GM21723 (cell line): ENCODE data around the gene C9orf50.

Experiments
- ATAC-seq: cut with Tn5 transposase; IDR thresholded peaks from one replicate; pipeline ENCODE4 v1.9.1; 2021; ENCODE audit warnings: mild to moderate bottlenecking, moderate library complexity; ENCODE audit not compliant: unreplicated experiment

C9orf50 gene

DNA sequence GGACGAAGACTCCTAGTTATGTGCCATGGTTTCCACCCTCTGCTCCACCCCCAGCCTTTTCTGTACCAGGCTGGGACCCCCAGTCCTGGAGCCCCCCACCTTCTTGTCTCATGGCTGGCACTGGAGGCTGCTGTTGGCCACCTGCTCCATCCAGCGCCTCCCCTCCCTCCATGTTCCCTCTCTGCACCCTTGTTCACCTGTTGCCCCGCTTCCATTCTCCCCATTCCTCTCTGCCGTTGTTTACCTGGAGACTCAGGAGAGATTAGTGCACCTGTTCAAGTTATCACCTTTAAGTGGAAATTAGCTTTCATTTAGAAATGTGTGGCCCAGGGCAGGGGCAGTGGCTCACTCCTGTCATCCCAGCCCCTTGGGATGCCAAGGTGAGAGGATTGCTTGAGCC is 12.3 kb upstream of the C9orf50 start:
- ATAC-seq, result no peak

DNA sequence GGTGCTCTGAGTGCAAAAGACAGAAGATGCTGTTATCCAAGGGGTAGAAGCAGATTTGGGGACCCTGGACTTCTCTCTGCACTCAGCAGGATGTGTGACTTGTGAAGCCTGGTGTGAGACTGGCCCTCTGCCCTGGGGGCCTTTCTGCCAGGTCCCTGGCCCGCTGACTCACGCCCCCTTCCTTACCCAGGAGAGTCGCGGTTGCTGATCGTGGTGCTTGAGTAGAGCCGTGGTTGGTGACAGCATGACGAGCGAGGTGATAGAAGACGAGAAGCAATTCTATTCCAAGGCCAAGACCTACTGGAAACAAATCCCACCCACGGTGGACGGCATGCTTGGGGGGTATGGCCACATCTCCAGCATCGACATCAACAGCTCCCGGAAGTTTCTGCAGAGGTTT is 11.6 kb upstream of the C9orf50 start:
- ATAC-seq, result no peak

DNA sequence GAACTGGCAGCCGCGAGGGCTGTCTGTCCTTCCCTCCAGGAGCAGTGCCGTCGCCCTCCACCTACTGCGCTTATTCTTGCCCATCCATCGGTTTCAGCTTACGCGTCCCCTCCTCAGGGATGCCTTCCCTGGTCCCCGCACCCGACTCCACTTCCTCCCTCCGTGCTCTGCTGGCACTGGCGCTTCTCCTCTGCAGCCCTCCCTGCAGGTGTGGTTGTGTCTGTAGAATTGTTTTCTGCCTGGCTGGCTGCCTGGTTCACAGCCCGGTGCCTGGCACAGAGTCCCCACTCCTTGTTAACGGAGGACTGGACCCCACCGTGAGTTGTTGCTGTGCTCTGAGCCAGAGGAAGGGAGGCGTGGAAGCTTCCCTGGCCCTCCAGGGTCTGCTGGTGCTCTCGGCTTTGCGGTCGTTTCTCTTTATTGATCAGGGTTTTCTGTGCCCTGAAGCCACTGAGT is 10.8 kb upstream of the C9orf50 start:
- ATAC-seq, result no peak

DNA sequence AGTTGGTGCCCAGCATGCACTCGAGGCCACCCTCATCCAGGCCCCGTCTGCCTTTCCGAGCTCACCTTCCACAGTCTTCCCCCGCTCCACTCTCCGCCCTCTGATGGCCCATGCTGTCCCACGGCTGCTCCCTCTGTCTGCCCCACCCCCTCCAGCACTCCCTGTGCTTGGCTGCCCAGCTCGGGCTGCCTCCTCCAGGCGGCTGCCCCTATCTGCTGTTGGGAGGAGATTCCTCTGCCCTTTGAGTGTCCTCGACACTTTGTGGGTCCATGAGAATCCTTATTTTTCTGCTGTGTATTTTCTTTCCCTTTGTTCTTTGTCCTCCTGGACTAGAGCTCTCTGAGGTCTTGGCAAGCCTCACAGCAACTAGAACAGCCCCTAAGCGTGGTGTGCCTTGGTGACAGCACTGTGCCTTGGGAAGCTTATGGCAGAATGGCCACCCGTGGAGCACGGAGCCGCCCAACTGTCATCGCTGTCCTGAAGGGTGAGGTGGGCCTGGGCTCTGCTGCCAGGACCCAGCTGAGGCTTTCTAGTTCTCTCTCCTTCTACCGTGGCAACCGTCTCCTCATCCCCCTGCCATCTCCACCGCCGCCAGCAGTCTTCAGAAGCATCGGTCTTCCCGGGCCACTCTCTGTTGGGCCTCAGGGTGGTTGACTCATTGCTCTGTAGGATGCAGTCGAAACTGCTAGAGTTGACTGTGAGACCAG is 10.2 kb upstream of the C9orf50 start:
- ATAC-seq, result no peak

DNA sequence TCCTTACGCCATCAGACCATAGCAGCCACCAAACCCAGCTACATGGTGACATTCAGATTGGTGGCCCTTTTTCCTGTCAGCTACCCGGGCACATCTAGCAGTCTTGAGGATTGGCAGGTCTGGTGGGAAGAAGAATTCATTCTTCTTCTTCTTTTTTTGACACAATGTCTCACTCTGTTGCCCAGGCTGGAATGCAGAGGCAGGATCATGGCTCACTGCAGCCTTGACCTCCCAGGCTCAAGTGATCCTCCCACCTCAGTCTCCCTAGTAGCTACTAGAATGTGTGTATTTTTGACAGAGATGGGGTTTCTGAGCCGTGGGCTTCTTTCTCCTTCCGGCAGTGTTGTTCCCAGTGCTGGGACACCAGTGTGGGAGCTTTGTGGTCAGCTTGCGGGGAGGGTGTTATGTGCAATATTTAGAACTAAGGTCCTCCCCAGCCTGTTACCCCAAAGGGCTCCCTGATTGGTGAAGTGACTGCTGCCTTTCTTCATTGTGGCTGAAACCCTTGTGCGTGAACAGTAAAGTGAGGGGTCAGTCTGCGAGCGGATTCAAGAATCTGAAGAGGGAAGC is 8.4 kb upstream of the C9orf50 start:
- no peak for ATAC-seq

DNA sequence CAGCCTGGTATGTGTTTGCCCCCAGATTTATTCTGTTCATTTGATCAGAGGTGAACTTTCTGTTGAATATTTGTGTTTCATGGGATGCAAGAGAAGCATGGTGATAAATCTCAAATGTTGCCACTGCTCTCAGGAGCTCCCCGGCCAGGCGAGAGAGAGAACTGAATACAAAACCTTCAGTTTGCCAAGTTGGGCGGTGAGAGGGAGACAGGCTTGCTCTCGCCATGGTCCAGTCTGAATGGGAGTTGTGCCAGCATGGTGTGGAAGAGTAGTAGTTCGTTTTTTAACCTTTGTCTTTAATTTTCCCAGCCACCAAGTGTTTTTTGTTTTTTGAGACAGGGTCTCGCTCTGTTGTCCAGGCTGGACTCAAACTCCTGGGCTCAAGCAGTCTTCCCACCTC is 7.8 kb upstream of the C9orf50 start:
- no peak for ATAC-seq

DNA sequence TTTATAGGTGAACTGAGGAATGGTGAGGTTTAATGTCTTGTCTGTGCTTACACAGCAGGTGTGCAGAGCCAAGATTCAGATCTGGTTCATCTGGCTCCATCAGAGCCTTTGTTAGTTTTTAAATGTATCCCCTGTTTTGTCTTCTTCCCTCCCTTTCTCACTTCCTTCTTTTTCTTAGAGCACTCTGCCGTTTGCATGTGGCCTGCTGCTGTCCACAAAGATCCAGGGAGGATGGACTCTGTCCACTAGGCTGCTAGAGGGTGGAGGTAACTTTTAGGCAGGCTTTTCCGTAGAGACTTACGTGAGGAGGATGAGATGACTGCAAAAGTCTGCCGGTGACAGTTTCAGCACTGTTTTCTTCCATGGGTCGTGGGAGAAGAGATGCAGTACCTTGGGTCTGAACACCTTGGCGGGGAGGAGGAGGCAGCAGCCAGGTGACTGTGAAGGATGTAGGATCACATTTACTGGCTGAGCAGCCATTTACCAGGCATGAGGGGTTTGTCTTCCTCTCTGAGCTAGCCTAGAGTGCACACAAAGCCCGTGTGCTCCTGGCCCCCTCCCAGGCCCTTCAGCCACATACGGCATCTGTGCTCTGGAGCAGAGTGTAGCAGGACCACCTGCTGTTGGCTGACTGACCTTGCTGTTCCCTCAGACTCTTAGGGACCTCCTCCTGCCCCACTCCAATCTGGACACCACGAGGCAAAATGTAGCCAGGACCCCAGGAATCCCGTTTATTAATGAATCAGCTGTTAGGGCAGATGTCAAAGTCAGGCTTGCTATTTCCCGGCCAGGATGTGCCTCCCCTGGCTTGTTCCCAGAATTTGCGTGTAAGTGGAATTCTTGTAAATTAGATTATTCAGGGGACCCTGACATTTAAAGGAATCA is 6.9 kb upstream of the C9orf50 start:
- no peak for ATAC-seq

DNA sequence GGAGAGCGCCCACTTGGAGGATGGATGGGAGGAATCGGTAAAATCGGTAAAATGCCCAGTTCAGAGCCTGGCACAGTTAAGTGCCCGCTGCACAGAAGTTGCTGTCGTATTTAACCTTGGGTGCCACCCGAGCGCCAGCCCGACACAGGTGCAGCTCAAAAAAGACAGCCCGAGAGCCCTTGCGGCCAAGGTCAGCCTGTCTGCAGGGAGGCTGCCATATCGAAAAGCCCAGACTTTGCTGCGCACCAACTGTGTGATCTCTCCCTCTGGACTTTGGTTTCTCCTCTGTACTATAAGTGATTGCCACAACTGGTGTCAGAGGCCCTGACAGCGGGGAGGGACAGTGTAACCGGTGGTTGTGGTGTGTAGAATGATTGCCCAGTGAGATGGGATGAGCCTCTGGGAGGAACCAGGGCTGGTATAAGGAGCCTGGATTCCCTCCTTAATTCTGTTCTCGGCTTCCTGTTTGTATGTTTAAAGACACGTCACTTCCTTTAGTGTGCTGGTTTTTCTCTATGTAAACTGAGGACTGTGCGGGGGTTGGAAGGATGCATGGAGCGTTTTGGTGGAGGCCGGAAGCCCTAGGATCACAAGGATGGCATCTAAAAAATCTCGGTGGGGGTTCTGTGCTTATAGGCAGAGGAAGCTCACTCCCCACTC is 5.9 kb upstream of the C9orf50 start:
- ATAC-seq, result peak; percentile 26

DNA sequence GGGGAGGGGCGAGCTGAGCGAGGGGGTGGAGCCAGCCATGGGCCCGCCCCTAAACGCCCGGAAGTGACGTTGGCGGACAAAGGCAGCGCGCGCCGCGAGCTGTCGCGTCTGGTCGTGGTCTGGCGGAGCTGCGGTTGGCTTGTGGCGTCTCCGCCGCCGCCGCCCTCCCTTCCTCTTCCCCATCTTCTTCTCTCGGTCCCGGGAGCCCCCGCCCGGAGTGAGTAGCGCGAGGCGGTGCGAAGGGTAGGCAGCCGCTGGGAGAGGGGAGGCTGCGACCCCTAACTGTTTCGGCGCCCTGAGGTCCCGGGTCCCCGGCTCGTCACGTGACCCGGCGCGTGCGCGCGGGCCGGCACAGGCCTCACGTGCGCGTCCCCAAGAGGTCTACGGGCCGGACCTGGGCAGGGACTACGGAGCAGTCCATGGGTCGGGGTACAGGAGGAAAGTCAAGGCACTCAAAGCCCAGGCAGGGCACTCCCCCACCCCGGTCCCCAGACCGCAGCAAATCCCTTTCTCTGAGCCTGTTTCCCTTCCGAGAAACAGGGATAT is 5.3 kb upstream of the C9orf50 start, which contains the start of gene NTMT1:
Gene NTMT1, plus strand, starts transcription at position 85 of the 546 bp plus-strand sequence. CDS start 6,541 bp downstream, outside the sequence.
- ATAC-seq, result peak; percentile 67

DNA sequence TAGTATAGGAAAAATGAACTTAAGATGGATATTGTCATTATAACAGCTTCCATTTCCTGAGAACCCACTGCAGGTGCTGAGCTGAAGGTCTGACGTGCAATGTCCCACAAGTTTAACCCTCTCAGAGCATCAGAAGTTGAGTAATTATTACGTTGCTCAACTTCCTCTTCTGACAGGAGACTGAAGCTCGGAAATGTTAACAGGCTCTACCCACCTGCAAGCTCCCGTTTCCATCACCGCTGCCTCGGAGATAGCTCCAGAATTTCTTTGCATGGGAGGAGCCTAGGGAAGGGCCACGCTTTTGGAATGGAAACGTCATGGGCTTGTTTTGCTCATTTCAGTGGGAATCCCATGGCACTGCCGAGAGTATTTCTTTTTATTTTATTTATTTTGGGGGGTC is 4.0 kb upstream of the C9orf50 start:
- no peak for ATAC-seq

DNA sequence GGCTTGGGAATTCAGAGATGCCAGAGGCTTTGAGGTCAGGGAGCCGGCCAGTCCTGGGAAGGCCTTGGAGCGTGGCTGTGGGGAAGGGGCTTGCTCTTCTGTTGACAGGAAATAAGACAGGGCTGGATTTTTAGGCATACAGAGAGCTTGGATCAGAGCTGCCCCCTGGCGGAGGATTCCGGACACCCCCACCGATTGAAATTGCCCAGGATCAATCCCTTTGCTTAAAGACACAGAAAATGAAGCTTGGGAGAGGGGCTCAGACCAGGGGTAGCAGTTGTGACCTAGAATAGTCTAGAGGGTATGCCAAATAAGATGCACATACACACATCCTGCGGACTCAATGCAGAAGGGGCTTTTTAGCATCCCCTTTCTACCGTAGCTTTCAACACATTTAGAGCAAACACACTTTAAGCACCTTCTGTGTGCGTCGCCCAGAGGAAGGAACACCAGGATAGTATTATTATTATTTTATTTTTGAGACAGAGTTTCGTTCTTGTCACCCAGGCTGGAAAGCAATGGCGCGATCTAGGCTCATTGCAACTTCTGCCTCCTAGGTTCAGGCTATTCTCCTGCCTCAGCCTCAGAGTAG is 3.4 kb upstream of the C9orf50 start:
- no peak for ATAC-seq

DNA sequence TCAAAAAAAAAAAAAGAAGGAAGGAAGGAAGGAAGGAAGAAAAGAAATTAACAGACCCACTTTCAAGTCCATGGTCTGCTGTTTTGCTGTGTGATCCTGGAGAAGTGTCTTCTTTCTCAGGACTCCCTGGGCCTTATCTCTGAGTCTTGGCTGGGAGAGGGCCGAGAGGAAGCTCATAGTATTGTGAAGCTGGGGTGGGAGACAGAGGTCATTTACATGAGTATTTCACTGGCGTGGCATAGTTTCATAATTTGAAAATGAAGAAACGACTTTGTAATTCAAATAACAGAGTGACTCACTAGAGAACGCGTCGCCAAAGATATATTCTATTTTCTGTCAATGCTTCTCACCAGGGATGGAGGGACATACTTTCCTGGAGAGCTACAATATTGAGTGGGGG is 2.4 kb upstream of the C9orf50 start:
- no peak for ATAC-seq

DNA sequence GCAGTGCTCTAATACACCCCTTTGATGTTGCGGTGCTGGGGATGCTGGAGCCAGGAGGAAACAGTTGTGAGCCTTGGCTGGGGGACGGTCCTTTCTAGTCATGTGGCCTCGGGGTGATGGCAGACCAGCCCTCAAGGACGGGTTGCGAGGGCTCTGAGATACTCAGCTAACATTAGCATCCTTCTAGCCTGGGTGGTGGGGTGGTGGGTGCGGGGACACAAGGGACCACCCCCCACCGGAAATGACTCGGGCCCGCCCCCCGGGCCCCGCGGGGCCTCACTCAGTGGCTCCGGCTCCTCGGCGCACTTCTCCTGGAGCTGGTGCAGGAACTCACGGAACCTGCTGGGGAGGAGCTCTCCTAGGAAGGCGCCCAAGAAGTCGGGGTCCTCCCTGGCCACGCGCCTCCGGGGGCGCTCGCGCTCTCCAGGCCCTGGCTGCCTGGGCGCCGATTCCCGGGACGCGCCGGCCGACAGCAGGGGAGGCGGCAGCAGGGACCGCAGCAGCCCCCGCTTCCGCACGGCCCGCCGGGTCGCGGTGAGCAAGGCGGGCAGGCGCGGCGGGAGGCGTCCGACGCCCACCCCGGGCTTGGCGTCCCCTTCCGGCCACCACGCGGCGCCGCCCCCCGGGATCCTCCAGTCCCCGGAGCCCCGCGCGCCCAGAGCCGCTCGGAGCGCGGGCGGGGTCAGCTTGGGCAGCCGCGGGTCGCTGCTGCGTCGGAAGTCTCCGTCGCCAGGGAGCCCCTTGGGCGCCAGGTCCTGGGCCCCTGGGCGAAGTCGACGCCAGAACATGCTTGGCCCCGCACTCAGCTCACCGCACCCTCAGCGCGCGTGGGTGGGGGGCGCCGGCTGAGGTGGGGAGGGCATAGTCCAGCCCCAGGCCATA is 873 bp downstream of the C9orf50 start:
- no peak for ATAC-seq

DNA sequence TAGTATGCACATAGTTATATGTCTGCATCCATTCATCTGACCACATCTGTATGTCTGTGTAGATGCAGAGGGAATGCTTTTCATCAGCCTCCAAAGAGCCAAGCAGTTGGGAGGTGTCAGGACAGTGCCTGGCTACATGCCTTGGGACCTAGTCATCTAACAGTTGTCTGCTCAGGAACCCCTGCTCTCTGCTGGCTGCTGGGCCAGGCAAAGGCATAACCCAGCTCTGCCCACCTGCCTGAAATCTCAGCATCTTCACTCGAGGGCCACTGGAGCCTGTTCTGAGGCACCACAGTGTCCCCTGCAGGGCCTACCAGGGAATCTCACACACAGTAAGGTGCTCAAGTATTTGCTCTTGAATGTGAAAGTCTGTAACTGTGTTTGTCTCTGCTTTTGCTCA is 3.7 kb downstream of the C9orf50 start:
- no peak for ATAC-seq

DNA sequence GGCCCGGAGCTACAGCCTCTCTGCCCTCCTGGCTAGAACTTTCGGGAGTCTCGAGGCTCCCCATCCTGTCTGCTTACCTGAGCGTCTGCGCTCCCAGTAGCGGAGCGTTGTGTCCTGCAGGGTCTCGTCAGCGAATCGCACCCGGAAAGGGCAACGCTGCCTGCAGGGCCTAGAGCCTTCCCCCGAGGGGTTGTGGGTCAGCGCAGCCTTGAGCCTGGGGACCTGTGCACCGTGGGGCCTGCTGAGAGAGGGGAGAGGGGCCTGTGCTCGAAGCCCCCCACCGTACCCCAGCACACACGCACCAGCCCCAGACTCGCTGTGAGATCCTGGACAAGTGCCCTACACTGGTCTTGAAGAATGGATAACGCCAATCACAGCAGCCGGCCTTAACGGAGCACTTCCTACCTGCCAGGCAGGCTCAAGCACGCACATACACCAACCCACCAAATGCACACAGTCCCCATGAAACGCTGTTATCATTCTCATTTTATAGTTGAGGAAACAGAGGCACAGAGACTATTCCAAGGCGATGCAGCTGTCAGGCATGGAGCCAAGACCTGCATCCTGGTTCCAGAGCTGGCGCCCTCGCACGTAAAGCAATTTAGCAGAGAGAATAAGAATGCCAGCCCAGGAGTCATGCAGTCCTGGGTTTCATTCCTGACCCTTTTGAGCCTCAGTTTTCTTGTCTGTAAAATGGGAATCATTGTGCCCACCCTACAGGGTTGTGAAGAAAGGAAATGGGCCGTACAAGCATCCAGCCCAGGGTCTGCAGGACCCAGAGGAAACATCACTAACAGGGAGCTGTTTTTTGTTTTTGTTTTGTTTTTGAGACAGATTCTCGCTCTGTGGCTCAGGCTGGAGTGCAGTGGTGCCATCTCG is 5.3 kb downstream of the C9orf50 start:
- no peak for ATAC-seq

DNA sequence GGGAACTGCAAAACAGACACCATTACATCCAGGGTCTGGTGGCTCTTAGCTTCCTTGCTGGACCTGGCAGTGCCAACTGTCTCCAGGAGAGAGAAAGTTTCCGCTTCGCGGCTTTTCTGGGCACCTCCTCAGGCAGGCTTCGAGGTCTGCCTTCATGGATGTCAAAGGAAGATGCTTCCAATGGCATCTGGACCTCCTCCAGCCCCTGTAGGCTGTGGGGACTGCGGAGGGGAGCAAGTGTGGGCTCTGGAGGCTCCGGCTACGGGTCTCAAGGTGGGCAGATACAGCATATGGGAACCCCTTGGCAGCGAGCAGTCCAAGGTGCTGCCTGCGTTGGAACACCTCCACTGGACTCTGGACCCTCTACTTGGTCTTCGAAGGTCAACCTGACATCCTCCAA is 6.0 kb downstream of the C9orf50 start:
- no peak for ATAC-seq

DNA sequence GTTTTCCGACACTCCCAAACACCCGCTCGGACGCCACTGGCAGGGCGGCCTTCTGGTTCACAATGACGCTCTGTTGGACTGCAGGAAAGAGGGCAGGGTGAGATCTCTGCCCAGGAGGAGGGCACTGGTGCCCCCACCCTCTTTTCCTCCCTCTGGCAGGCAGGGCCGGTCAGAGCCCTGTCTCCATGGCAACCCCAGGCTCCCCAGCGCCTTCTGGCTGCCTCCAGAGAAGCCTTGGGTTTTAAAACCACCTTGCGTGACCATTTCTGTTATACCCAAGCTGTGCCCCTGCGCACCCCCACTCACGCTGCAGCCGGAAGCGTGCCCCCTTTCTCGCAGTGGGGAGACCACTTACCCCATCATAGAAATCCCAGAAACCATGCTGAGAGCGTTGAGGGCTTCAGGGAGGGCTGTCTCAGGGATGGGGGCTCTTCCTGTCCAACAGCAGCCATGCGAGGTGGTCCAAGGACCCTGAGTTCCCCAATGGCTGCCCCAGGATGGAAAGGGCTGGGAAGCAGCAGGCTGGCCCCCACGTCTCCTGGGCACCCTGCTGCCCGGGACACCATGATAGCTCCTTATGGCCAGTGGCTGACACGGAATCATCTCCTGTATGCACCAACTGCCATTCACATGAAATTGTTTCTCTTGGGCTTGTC is 7.3 kb downstream of the C9orf50 start:
- no peak for ATAC-seq
